PC-9 (cell line): ENCODE data around the gene KCNJ8.

Experiments used
- CTCF ChIP-seq: fragments of 200-600 bp; sonication (generic); conservative IDR thresholded peaks from 2 replicates; pipeline ENCODE4 v1.6.1; 2017; ENCODE audit warnings: mixed run types, antibody characterized with exemption, mild to moderate bottlenecking, moderate library complexity
- EZH2 ChIP-seq: fragments of 200-600 bp; sonication (generic); IDR thresholded peaks from 2 replicates; pipeline ENCODE4 v1.8.0; 2017; ENCODE audit warnings: antibody characterized with exemption, low read depth

GRCh38 chr12:21718944-21719650, 55.4 kb downstream of the KCNJ8 start:
- TF ChIP-seq CTCF (no peak), EZH2 (no peak)
